Measurements from ENCODE around the gene TSPAN11. TPM values are rescaled to one million over a fixed set of nuclear protein-coding genes. Genes with fewer than 3 reads are reported as not detected.

The TSPAN11 gene
- total and polyA plus RNA-seq, 2 of the 4 experiments (the other 2 are of a cell fraction) = 0.18 to 0.26 TPM

DNA sequence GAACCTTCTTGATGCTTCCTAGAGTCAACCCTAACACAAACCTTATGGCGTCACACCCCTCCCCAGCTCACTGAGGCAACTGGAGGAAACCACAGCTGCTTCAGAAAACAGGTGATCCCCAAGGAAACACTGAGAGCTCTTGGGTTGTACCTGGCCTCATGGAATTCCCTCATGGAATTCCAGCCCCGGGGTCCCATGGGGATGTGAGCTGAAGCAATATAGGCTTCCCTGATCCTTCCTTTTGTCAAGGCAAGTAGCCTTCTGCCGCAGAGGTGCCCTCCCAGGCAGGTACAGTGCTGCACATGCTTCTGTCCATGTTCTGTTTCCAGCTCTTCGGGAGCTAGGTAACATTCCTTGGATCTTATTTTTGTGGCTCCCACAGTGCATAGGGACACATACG lies 47.3 kb downstream of the TSPAN11 start:
- POLR2A ChIA-PET (ENCODE audit: unreplicated experiment) = no interaction called here
- in situ Hi-C loops (cut with MboI; ENCODE audit: low sequenced_read_pairs) = no loop called here

More for the DNA sequence above, 47.3 kb downstream of the TSPAN11 start:
- Histone ChIP-seq H2BK15ac (ENCODE audit: low read depth, low read length) (no peak overlapping the region), H3K4me1 (ENCODE audit: control insufficient read depth, insufficient read depth, low read length) (no peaks in the 10 kb centered on the region), H2BK5ac (ENCODE audit: low read depth, low read length, poor library complexity, severe bottlenecking) (no peak overlapping the region), H3K4me2 (ENCODE audit: low read depth, low read length) (no peak overlapping the region), H2BK20ac (ENCODE audit: low read depth, low read length) (no peak overlapping the region), H3K36me3 (ENCODE audit: control insufficient read depth, insufficient read depth, low read length) (no peaks in the 10 kb centered on the region), H3K14ac (replicated peaks; ENCODE audit: low read depth, low read length) (no peak overlapping the region), H3K18ac (ENCODE audit: low read depth, low read length) (no peak overlapping the region), H2AFZ (replicated peaks; ENCODE audit: low read length, poor library complexity) (no peak overlapping the region), H3K4ac (ENCODE audit: low read depth, low read length) (no peak overlapping the region), H3K56ac (ENCODE audit: extremely low read depth, insufficient read depth, low read length) (no peak overlapping the region), H4K8ac (ENCODE audit: low read depth in 2 of 2, low read length in 2 of 2) (no peak overlapping the region), H4K5ac (ENCODE audit: low read depth, low read length) (no peak overlapping the region), H3K79me1 (ENCODE audit: low read depth in 1 of 2, low read length in 2 of 2) (no peaks in the 10 kb centered on the region), H2BK120ac (ENCODE audit: low read depth, low read length) (no peak overlapping the region), H3K4me3 (ENCODE audit: insufficient read depth, low read depth, low read length) (no peak overlapping the region), H3K9ac (ENCODE audit: low read depth, low read length) (no peak overlapping the region), H2AK5ac (ENCODE audit: low read depth, low read length) (no peak overlapping the region), H4K91ac (ENCODE audit: insufficient read depth, low read depth, low read length) (no peak overlapping the region), H3K9me3 (ENCODE audit: control insufficient read depth, insufficient read depth, low read length) (no peaks in the 10 kb centered on the region), H3K9me1 (ENCODE audit: insufficient read depth, low read length) (no peaks in the 10 kb centered on the region), H3K27ac (ENCODE audit: insufficient read depth, low read length) (no peak overlapping the region), H4K20me1 (ENCODE audit: insufficient read depth, low read length) (no peaks in the 10 kb centered on the region), H3K23ac (ENCODE audit: low read depth, low read length) (no peak overlapping the region), H3K27me3 (ENCODE audit: control insufficient read depth, insufficient read depth, low read length) (peaks cover 45% of the 10 kb centered on the region), H2AK9ac (replicated peaks; ENCODE audit: low read depth, low read length, poor library complexity) (no peak overlapping the region)
- intact Hi-C loops (cut with micrococcal nuclease) (no loop called here), dilution Hi-C loops (cut with HindIII; ENCODE audit: low sequenced_read_pairs, unreplicated experiment) (no loop called here)
- no peak for ATAC-seq (ENCODE audit: low read depth)
- WGBS, 2 experiments (ENCODE audit: extremely low coverage in 2 of 2, insufficient read length in 1 of 2) = 82% methylated on average over 3 of the region's 5 CpGs; no CpG with 5 or more reads in 1 of the 2 experiments
- TF ChIP-seq NFE2L2 (IDR thresholded peaks at IDR 0.05; ENCODE audit: low read depth, low read length) = no peak
- TF ChIP-seq CEBPB (IDR thresholded peaks at IDR 0.05; ENCODE audit: low read depth, low read length) = no peak
- CTCF ChIA-PET = no interaction called here
- DNase-seq = no peak
- BruUV-seq (replicated peaks) = no TSS peak

All from IMR-90 (cell line).